Trophoblast cell (in vitro differentiated cells and primary cell): ENCODE data around the gene GALNT13.

Source experiments
- DNase-seq, 2 donors: peaks; one replicate each; pipeline ENCODE4 v3.0.0-alpha.2; 2016
- H2AFZ ChIP-seq: 2 replicates; pipeline ENCODE4 v1.6.1; 2013; ENCODE audit warnings: low read length, moderate library complexity, mild to moderate bottlenecking; ENCODE audit not compliant: insufficient read depth, poor library complexity
- H2AK5ac ChIP-seq: 2 replicates; pipeline ENCODE4 v1.6.1; 2013; ENCODE audit warnings: mild to moderate bottlenecking, low read length
- H2BK120ac ChIP-seq: 2 replicates; pipeline ENCODE4 v1.6.1; 2013; ENCODE audit warnings: low read length, mild to moderate bottlenecking, moderate library complexity; ENCODE audit not compliant: insufficient read depth, poor library complexity
- H2BK12ac ChIP-seq: 2 replicates; pipeline ENCODE4 v1.6.1; 2013; ENCODE audit warnings: mild to moderate bottlenecking, low read length, moderate library complexity
- H2BK5ac ChIP-seq: 2 replicates; pipeline ENCODE4 v1.6.1; 2013; ENCODE audit warnings: low read length, low read depth, moderate library complexity, mild to moderate bottlenecking; ENCODE audit not compliant: poor library complexity
- H3K14ac ChIP-seq: 2 replicates; pipeline ENCODE4 v1.6.1; 2013; ENCODE audit warnings: mild to moderate bottlenecking, low read length
- H3K18ac ChIP-seq: 2 replicates; pipeline ENCODE4 v1.6.1; 2013; ENCODE audit warnings: mild to moderate bottlenecking, low read length
- H3K23ac ChIP-seq: 2 replicates; pipeline ENCODE4 v1.6.1; 2013; ENCODE audit warnings: low read length
- H3K27ac ChIP-seq: 2 replicates; pipeline ENCODE4 v1.5.1; 2013; ENCODE audit warnings: low read depth, mild to moderate bottlenecking, inconsistent platforms, low read length, moderate library complexity
- H3K27me3 ChIP-seq: 2 replicates; pipeline ENCODE4 v1.6.1; 2013; ENCODE audit warnings: inconsistent platforms, mild to moderate bottlenecking, low read length, moderate library complexity; ENCODE audit not compliant: insufficient read depth
- H3K36me3 ChIP-seq, 2 experiments: 1 replicate in 1 of 2; 2 replicates in 1 of 2; pipeline ENCODE4 v1.6.1; 2013; ENCODE audit warnings: low read length in 2 of 2, mild to moderate bottlenecking in 2 of 2, moderate library complexity in 1 of 2; ENCODE audit not compliant: insufficient read depth in 2 of 2, control insufficient read depth in 1 of 2
- H3K4ac ChIP-seq: 2 replicates; pipeline ENCODE4 v1.6.1; 2013; ENCODE audit warnings: low read depth, mild to moderate bottlenecking, low read length, moderate library complexity
- H3K4me1 ChIP-seq, 2 experiments: 1 replicate in 1 of 2; 2 replicates in 1 of 2; pipeline ENCODE4 v1.6.1; 2013; ENCODE audit warnings: low read length in 2 of 2, mild to moderate bottlenecking in 2 of 2, moderate library complexity in 1 of 2; ENCODE audit not compliant: insufficient read depth in 2 of 2, control insufficient read depth in 1 of 2
- H3K4me2 ChIP-seq: 2 replicates; pipeline ENCODE4 v1.6.1; 2013; ENCODE audit warnings: inconsistent platforms, mild to moderate bottlenecking, low read length, moderate library complexity
- H3K4me3 ChIP-seq: 2 replicates; pipeline ENCODE4 v1.5.1; 2013; ENCODE audit warnings: mild to moderate bottlenecking, low read depth, low read length, inconsistent platforms
- H3K79me1 ChIP-seq: one replicate; pipeline ENCODE4 v1.6.1; 2013; ENCODE audit warnings: low read length
- H3K79me2 ChIP-seq: 2 replicates; pipeline ENCODE4 v1.6.1; 2013; ENCODE audit warnings: low read length, mild to moderate bottlenecking; ENCODE audit not compliant: control insufficient read depth, insufficient read depth, poor library complexity
- H3K9ac ChIP-seq: 2 replicates; pipeline ENCODE4 v1.6.1; 2013; ENCODE audit warnings: mild to moderate bottlenecking, low read length
- H3K9me3 ChIP-seq: 2 replicates; pipeline ENCODE4 v1.6.1; 2013; ENCODE audit warnings: low read depth, mild to moderate bottlenecking, control low read depth, inconsistent platforms, low read length; ENCODE audit not compliant: insufficient read depth
- H4K12ac ChIP-seq: 2 replicates; pipeline ENCODE4 v1.6.1; 2013; ENCODE audit warnings: low read depth, mild to moderate bottlenecking, low read length, moderate library complexity
- H4K8ac ChIP-seq: 2 replicates; pipeline ENCODE4 v1.6.1; 2013; ENCODE audit warnings: low read depth, mild to moderate bottlenecking, low read length, moderate library complexity
- H4K91ac ChIP-seq: one replicate; pipeline ENCODE4 v1.6.1; 2013; ENCODE audit warnings: low read depth, mild to moderate bottlenecking, low read length, moderate library complexity
- WGBS: extraction: QIAGEN DNeasy Blood & Tissue Kit; methylation state at CpG from one replicate; pipeline ENCODE4 v1.1.7; 2013; ENCODE audit warnings: missing lambda C conversion rate; ENCODE audit not compliant: insufficient read length, insufficient coverage; ENCODE audit errors: extremely low coverage; 5-methylcytosine and 5-hydroxymethylcytosine counted together

The GALNT13 gene

GRCh38 chr2:154244932-154245331 lies 373.2 kb downstream of the GALNT13 start:
- H3K14ac ChIP-seq: no peak overlapping the region
- H2BK5ac ChIP-seq: no peak overlapping the region
- no peak for DNase-seq
- H3K18ac ChIP-seq: no peak overlapping the region
- H3K4me2 ChIP-seq: no peak overlapping the region
- no peaks in the 10 kb centered on the region for H3K4me1 ChIP-seq
- H4K91ac ChIP-seq: no peak overlapping the region
- H3K79me1 ChIP-seq: no peaks in the 10 kb centered on the region
- no peaks in the 10 kb centered on the region for H3K27me3 ChIP-seq
- H3K79me2 ChIP-seq: no peaks in the 10 kb centered on the region
- WGBS: no CpG with 5 or more reads among the region's 3 CpGs
- no peak overlapping the region for H4K8ac ChIP-seq
- no peak overlapping the region for H3K9ac ChIP-seq
- H3K4me3 ChIP-seq: no peak overlapping the region
- no peaks in the 10 kb centered on the region for H3K36me3 ChIP-seq
- H3K9me3 ChIP-seq: no peaks in the 10 kb centered on the region
- H3K23ac ChIP-seq: no peak overlapping the region
- H2AFZ ChIP-seq: no peak overlapping the region
- no peak overlapping the region for H3K4ac ChIP-seq
- H2BK12ac ChIP-seq: no peak overlapping the region
- H3K27ac ChIP-seq: no peak overlapping the region
- no peak overlapping the region for H4K12ac ChIP-seq
- H2BK120ac ChIP-seq: no peak overlapping the region
- no peak overlapping the region for H2AK5ac ChIP-seq

DNA sequence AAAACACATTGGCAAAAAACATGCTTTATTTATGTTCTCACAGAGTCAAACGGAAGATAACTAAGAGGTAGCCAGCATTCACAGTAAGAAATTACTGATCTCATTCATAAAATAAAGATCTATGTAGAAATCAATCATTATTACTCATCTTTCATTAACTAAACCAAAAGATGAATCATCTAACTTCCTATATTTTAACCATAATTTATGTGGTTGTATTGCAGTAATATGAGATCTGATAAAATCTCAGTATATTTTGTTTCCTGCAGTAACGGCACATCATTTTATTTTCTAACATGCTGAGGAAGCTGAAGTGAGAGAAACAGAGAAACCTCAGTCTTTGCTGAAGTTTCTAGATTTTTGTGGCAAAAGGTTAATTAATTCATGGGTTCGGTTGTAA lies 375.8 kb downstream of the GALNT13 start:
- no peak overlapping the region for H3K9ac ChIP-seq
- H2BK5ac ChIP-seq: no peak overlapping the region
- no peak overlapping the region for H2BK12ac ChIP-seq
- DNase-seq: no peak
- H3K79me1 ChIP-seq: no peaks in the 10 kb centered on the region
- H3K36me3 ChIP-seq: no peaks in the 10 kb centered on the region
- H3K23ac ChIP-seq: no peak overlapping the region
- no peak overlapping the region for H2AFZ ChIP-seq
- no peak overlapping the region for H4K12ac ChIP-seq
- H4K8ac ChIP-seq: no peak overlapping the region
- no CpG with 5 or more reads among the region's 3 CpGs for WGBS
- no peaks in the 10 kb centered on the region for H3K4me1 ChIP-seq
- H3K9me3 ChIP-seq: no peaks in the 10 kb centered on the region
- H3K79me2 ChIP-seq: no peaks in the 10 kb centered on the region
- H2BK120ac ChIP-seq: no peak overlapping the region
- H3K18ac ChIP-seq: no peak overlapping the region
- H4K91ac ChIP-seq: no peak overlapping the region
- H3K4ac ChIP-seq: no peak overlapping the region
- H3K4me2 ChIP-seq: no peak overlapping the region
- H2AK5ac ChIP-seq: no peak overlapping the region
- H3K27me3 ChIP-seq: no peaks in the 10 kb centered on the region
- no peak overlapping the region for H3K27ac ChIP-seq
- no peak overlapping the region for H3K4me3 ChIP-seq
- no peak overlapping the region for H3K14ac ChIP-seq

DNA sequence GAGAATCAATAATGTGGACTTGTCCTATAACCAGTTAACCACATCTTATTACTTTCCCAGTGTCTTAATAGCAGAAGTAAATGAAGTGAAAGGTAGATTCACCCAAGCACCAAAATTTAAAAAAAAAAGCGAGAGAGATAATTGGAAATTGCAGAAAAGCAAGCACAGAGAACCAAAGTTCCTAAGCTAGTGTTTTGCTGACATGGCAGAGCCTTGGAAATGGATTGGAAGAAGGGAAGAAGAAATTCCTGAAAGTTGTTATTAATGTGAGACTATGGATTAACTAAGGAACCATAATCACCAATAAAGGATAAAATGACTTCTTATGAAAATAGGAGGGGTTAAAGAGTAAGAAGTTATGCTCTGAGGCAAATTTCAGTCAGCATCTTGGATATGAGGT lies 384.4 kb downstream of the GALNT13 start:
- no CpG with 5 or more reads among the region's 1 CpG for WGBS
- Histone ChIP-seq H4K12ac (no peak overlapping the region), H2AK5ac (no peak overlapping the region), H4K91ac (no peak overlapping the region), H3K18ac (no peak overlapping the region), H3K79me1 (no peaks in the 10 kb centered on the region), H3K14ac (no peak overlapping the region), H2BK120ac (no peak overlapping the region), H3K4me3 (no peak overlapping the region), H2AFZ (no peak overlapping the region), H3K9me3 (no peaks in the 10 kb centered on the region), H3K23ac (no peak overlapping the region), H2BK12ac (no peak overlapping the region), H4K8ac (no peak overlapping the region), H3K4ac (no peak overlapping the region), H3K27me3 (no peaks in the 10 kb centered on the region), H3K79me2 (no peaks in the 10 kb centered on the region), H2BK5ac (no peak overlapping the region), H3K4me1 (no peaks in the 10 kb centered on the region), H3K4me2 (no peak overlapping the region), H3K36me3 (no peaks in the 10 kb centered on the region), H3K9ac (no peak overlapping the region), H3K27ac (no peak overlapping the region)
- DNase-seq: no peak

GRCh38 chr2:154259030-154259429 lies 387.3 kb downstream of the GALNT13 start:
- no peak overlapping the region for H3K18ac ChIP-seq
- peaks cover 2% of the 10 kb centered on the region for H3K79me1 ChIP-seq
- H3K14ac ChIP-seq: no peak overlapping the region
- no CpG with 5 or more reads among the region's 1 CpG for WGBS
- H3K27ac ChIP-seq: no peak overlapping the region
- H3K9ac ChIP-seq: no peak overlapping the region
- H2BK5ac ChIP-seq: no peak overlapping the region
- H4K91ac ChIP-seq: no peak overlapping the region
- H2AFZ ChIP-seq: no peak overlapping the region
- no peaks in the 10 kb centered on the region for H3K9me3 ChIP-seq
- H2AK5ac ChIP-seq: no peak overlapping the region
- H3K4me1 ChIP-seq: peaks cover 0 to 2% of the 10 kb centered on the region in 2 experiments
- H3K36me3 ChIP-seq: no peaks in the 10 kb centered on the region
- H3K4me3 ChIP-seq: no peak overlapping the region
- no peak overlapping the region for H2BK12ac ChIP-seq
- H3K4ac ChIP-seq: no peak overlapping the region
- no peaks in the 10 kb centered on the region for H3K27me3 ChIP-seq
- no peak overlapping the region for H3K23ac ChIP-seq
- no peak overlapping the region for H2BK120ac ChIP-seq
- DNase-seq: no peak
- no peak overlapping the region for H4K8ac ChIP-seq
- H3K79me2 ChIP-seq: no peaks in the 10 kb centered on the region
- no peak overlapping the region for H3K4me2 ChIP-seq
- H4K12ac ChIP-seq: no peak overlapping the region
